Measurements from ENCODE around the gene AFF4.
"Not testable (repeated sequence)": the region's sequence is repeated elsewhere in the genome, so short reads cannot be mapped to it uniquely, and the experiment has no call there.

Gene AFF4

GRCh38 chr5:132947671-132948070 is 15.8 kb downstream of the AFF4 start:
- Histone ChIP-seq H3K36me3 (ENCODE audit: control insufficient read depth, insufficient read depth, low read length) (no peaks in the 10 kb centered on the region), H3K27ac (ENCODE audit: low read depth, low read length) (no peak overlapping the region), H3K4me1 (ENCODE audit: control insufficient read depth, insufficient read depth, low read length) (no peaks in the 10 kb centered on the region), H3K9ac (ENCODE audit: low read length) (no peak overlapping the region), H3K4me3 (ENCODE audit: low read length) (no peak overlapping the region), H3K27me3 (ENCODE audit: control insufficient read depth, insufficient read depth, low read length) (no peaks in the 10 kb centered on the region)

DNA sequence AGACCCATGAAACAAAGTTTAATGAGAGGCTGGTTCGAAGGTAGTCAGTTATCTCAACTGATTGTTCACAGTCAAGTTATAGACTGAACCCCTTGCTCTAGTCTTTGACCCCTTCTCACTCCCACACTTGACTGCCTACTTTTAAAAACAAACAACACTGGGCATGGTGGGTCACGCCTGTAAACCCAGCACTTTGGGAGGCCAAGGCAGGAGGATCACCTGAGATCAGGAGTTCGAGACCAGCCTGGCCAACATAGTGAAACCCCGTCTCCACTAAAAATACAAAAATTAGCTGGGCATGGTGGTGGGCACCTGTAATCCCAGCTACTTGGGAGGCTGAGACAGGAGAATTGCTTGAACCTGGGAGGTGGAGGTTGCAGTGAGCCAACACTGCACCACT is 18.1 kb downstream of the AFF4 start:
- not testable (repeated sequence) for H3K4me3 ChIP-seq (ENCODE audit: low read length)

DNA sequence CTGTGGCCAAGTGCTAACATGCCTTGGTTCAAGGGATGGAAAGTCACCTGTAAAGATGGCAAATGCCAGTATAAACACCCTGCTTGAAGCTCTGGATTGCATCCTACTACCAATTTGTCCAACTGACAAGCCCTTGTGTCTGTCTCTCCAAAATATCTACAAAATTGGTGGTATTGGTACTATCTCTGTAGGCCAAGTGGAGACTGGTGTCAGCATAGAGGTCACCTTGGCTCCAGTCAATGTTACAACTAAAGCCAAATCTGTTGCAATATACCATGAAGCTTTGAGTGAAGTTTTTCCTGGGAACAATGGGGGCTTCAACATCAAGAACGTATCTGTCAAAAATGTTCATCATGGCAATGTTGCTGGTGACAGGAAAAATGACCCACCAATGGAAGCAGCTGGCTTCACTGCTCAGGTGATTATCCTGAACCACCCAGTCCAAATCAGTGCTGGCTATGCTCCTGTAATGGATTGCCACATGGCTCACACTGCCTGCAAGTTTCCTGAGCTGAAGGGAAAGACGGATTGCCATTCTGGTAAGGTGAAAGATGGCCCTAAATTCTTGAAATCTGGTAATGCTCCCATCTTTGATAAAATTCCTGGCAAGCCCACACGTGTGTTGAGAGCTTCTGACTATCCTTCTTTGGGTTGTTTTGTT is 19.9 kb downstream of the AFF4 start:
- H3K4me3 ChIP-seq (ENCODE audit: low read length), result no peak overlapping the region
- H3K27ac ChIP-seq (ENCODE audit: low read depth, low read length), result no peak overlapping the region
- no peaks in the 10 kb centered on the region for H3K27me3 ChIP-seq (ENCODE audit: control insufficient read depth, insufficient read depth, low read length)
- no peaks in the 10 kb centered on the region for H3K4me1 ChIP-seq (ENCODE audit: control insufficient read depth, insufficient read depth, low read length)
- H3K36me3 ChIP-seq (ENCODE audit: control insufficient read depth, insufficient read depth, low read length), result no peaks in the 10 kb centered on the region
- no peak overlapping the region for H3K9ac ChIP-seq (ENCODE audit: low read length)

More for the DNA sequence above, 18.1 kb downstream of the AFF4 start:
- not testable (repeated sequence) for H3K9ac ChIP-seq (ENCODE audit: low read length); H3K4me1 ChIP-seq (ENCODE audit: control insufficient read depth, insufficient read depth, low read length); H3K36me3 ChIP-seq (ENCODE audit: control insufficient read depth, insufficient read depth, low read length); H3K27me3 ChIP-seq (ENCODE audit: control insufficient read depth, insufficient read depth, low read length); H3K27ac ChIP-seq (ENCODE audit: low read depth, low read length)

DNA sequence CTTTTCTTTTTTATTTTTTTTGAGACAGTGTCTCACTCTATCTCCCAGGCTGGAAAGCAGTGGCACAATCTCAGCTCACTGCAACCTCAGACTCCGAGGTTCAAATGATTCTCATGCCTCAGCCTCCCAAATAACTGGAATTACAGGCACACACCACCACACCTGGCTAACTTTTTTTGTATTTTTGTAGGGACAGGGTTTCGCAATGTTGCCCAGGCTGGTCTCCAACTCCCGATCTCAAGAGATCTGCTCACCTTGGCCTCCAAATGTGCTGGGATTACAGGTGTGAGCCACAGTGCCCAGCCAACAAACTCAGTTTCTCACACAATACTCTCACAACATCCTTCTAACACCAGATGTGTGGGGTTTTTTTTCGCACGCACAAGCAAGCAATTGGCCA is 22.1 kb downstream of the AFF4 start:
- H3K27ac ChIP-seq (ENCODE audit: low read depth, low read length), result no peak overlapping the region
- no peak overlapping the region for H3K4me3 ChIP-seq (ENCODE audit: low read length)
- no peak overlapping the region for H3K9ac ChIP-seq (ENCODE audit: low read length)
- no peaks in the 10 kb centered on the region for H3K27me3 ChIP-seq (ENCODE audit: control insufficient read depth, insufficient read depth, low read length)
- H3K36me3 ChIP-seq (ENCODE audit: control insufficient read depth, insufficient read depth, low read length), result no peaks in the 10 kb centered on the region
- H3K4me1 ChIP-seq (ENCODE audit: control insufficient read depth, insufficient read depth, low read length), result no peaks in the 10 kb centered on the region

GRCh38 chr5:132928062-132928407 is 35.4 kb downstream of the AFF4 start:
- Histone ChIP-seq H3K4me1 (ENCODE audit: control insufficient read depth, insufficient read depth, low read length) (no peaks in the 10 kb centered on the region), H3K27me3 (ENCODE audit: control insufficient read depth, insufficient read depth, low read length) (no peaks in the 10 kb centered on the region), H3K36me3 (ENCODE audit: control insufficient read depth, insufficient read depth, low read length) (peaks cover 10% of the 10 kb centered on the region), H3K27ac (ENCODE audit: low read depth, low read length) (no peak overlapping the region), H3K9ac (ENCODE audit: low read length) (no peak overlapping the region), H3K4me3 (ENCODE audit: low read length) (no peak overlapping the region)

- H3K36me3 ChIP-seq (ENCODE audit: control insufficient read depth, insufficient read depth, low read length), result peaks cover 10% of the 10 kb centered on the region
Observed at GRCh38 chr5:132927355-132928061, 35.9 kb downstream of the AFF4 start.

DNA sequence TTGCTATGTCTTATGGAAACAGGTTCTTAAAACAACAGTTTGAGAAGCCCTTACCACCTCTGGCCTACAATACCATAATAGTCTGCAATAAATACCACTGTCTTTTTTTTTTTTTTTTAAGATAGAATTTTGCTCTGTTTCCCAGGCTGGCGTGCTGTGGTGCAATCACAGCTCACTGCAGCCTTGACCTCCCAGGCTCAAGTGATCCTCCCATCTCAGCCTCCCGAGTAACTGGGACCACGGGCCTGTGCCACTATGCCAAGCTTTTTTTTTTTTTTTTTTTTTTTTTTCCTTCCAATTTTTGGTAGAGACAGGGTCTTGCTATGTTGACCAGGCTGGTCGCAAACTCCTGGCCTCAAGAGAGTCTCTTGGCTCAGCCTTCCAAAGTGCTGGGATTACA is 37.0 kb downstream of the AFF4 start:
- Histone ChIP-seq H3K4me1 (ENCODE audit: control insufficient read depth, insufficient read depth, low read length) (no peaks in the 10 kb centered on the region), H3K27me3 (ENCODE audit: control insufficient read depth, insufficient read depth, low read length) (no peaks in the 10 kb centered on the region), H3K27ac (ENCODE audit: low read depth, low read length) (no peak overlapping the region), H3K36me3 (ENCODE audit: control insufficient read depth, insufficient read depth, low read length) (peaks cover 10% of the 10 kb centered on the region), H3K9ac (ENCODE audit: low read length) (no peak overlapping the region), H3K4me3 (ENCODE audit: low read length) (no peak overlapping the region)

More at GRCh38 chr5:132927355-132928061, 35.9 kb downstream of the AFF4 start:
- Histone ChIP-seq H3K27me3 (ENCODE audit: control insufficient read depth, insufficient read depth, low read length) (no peaks in the 10 kb centered on the region), H3K4me3 (ENCODE audit: low read length) (no peak overlapping the region), H3K27ac (ENCODE audit: low read depth, low read length) (no peak overlapping the region), H3K4me1 (ENCODE audit: control insufficient read depth, insufficient read depth, low read length) (no peaks in the 10 kb centered on the region), H3K9ac (ENCODE audit: low read length) (no peak overlapping the region)

DNA sequence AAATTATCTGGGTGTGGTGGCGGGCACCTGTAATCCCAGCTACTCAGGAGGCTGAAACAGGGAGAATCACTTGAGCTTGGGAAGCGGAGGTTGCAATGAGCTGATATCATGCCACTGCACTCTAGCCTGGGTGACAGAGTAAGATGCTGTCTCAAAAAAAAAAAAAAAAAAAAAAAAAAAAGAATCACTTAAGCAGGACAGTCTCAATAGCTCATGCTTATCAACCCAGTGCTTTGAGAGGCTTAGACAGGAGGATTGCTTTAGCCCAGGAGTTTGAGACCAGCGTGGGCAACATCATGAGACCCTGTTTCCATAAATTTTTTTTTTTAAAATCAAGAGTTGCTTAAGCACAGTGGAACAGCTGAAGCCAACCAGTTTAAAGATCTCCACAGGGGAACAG is 47.3 kb downstream of the AFF4 start:
- H3K9ac ChIP-seq (ENCODE audit: low read length), result no peak overlapping the region
- H3K36me3 ChIP-seq (ENCODE audit: control insufficient read depth, insufficient read depth, low read length), result peaks cover 4% of the 10 kb centered on the region

GRCh38 chr5:132915681-132916080 is 47.8 kb downstream of the AFF4 start:
- no peaks in the 10 kb centered on the region for H3K27me3 ChIP-seq (ENCODE audit: control insufficient read depth, insufficient read depth, low read length)
- no peak overlapping the region for H3K9ac ChIP-seq (ENCODE audit: low read length)
- H3K27ac ChIP-seq (ENCODE audit: low read depth, low read length), result no peak overlapping the region
- H3K4me3 ChIP-seq (ENCODE audit: low read length), result no peak overlapping the region
- H3K36me3 ChIP-seq (ENCODE audit: control insufficient read depth, insufficient read depth, low read length), result peaks cover 7% of the 10 kb centered on the region
- H3K4me1 ChIP-seq (ENCODE audit: control insufficient read depth, insufficient read depth, low read length), result no peaks in the 10 kb centered on the region

More for the DNA sequence above, 47.3 kb downstream of the AFF4 start:
- H3K4me3 ChIP-seq (ENCODE audit: low read length), result no peak overlapping the region
- H3K4me1 ChIP-seq (ENCODE audit: control insufficient read depth, insufficient read depth, low read length), result no peaks in the 10 kb centered on the region
- no peak overlapping the region for H3K27ac ChIP-seq (ENCODE audit: low read depth, low read length)
- no peaks in the 10 kb centered on the region for H3K27me3 ChIP-seq (ENCODE audit: control insufficient read depth, insufficient read depth, low read length)

- no peak overlapping the region for H3K9ac ChIP-seq (ENCODE audit: low read length)
- no peaks in the 10 kb centered on the region for H3K27me3 ChIP-seq (ENCODE audit: control insufficient read depth, insufficient read depth, low read length)
Observed at GRCh38 chr5:132909702-132910101, 53.7 kb downstream of the AFF4 start.

GRCh38 chr5:132907161-132907560 is 56.3 kb downstream of the AFF4 start:
- H3K9ac ChIP-seq (ENCODE audit: low read length), result no peak overlapping the region
- H3K27ac ChIP-seq (ENCODE audit: low read depth, low read length), result no peak overlapping the region
- no peak overlapping the region for H3K4me3 ChIP-seq (ENCODE audit: low read length)
- no peaks in the 10 kb centered on the region for H3K27me3 ChIP-seq (ENCODE audit: control insufficient read depth, insufficient read depth, low read length)
- H3K36me3 ChIP-seq (ENCODE audit: control insufficient read depth, insufficient read depth, low read length), result peaks cover 7% of the 10 kb centered on the region
- H3K4me1 ChIP-seq (ENCODE audit: control insufficient read depth, insufficient read depth, low read length), result no peaks in the 10 kb centered on the region

More at GRCh38 chr5:132909702-132910101, 53.7 kb downstream of the AFF4 start:
- Histone ChIP-seq H3K36me3 (ENCODE audit: control insufficient read depth, insufficient read depth, low read length) (peaks cover 8% of the 10 kb centered on the region), H3K27ac (ENCODE audit: low read depth, low read length) (no peak overlapping the region), H3K4me3 (ENCODE audit: low read length) (no peak overlapping the region), H3K4me1 (ENCODE audit: control insufficient read depth, insufficient read depth, low read length) (no peaks in the 10 kb centered on the region)

DNA sequence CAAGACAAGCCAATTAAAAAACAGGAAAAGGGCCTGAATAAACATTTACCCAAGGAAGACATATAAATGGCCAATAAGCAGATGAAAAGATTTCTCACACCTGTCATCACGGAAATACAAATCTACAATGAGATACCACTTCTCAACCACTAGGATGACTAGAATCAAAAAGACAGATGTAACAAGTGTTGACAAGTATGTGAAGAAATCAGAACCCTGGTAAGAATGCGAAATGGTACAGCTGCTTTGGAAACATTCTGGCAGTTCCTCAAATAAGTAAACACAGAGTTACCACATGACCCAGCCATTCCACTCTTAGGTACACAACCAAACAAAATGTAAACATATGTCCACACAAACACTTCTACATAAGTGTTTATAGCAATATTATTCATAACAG is 57.5 kb downstream of the AFF4 start:
- Histone ChIP-seq H3K36me3 (ENCODE audit: control insufficient read depth, insufficient read depth, low read length) (peaks cover 10% of the 10 kb centered on the region), H3K4me3 (ENCODE audit: low read length) (no peak overlapping the region), H3K4me1 (ENCODE audit: control insufficient read depth, insufficient read depth, low read length) (no peaks in the 10 kb centered on the region), H3K9ac (ENCODE audit: low read length) (no peak overlapping the region), H3K27ac (ENCODE audit: low read depth, low read length) (no peak overlapping the region), H3K27me3 (ENCODE audit: control insufficient read depth, insufficient read depth, low read length) (no peaks in the 10 kb centered on the region)

GRCh38 chr5:132901730-132902129 is 61.7 kb downstream of the AFF4 start:
- no peaks in the 10 kb centered on the region for H3K4me1 ChIP-seq (ENCODE audit: control insufficient read depth, insufficient read depth, low read length)
- H3K36me3 ChIP-seq (ENCODE audit: control insufficient read depth, insufficient read depth, low read length), result peaks cover 16% of the 10 kb centered on the region
- H3K27me3 ChIP-seq (ENCODE audit: control insufficient read depth, insufficient read depth, low read length), result no peaks in the 10 kb centered on the region
- no peak overlapping the region for H3K4me3 ChIP-seq (ENCODE audit: low read length)
- no peak overlapping the region for H3K27ac ChIP-seq (ENCODE audit: low read depth, low read length)
- H3K9ac ChIP-seq (ENCODE audit: low read length), result no peak overlapping the region
